IMR-90 (cell line): ENCODE data around the gene UPK3A. TPM values are rescaled to one million over a fixed set of nuclear protein-coding genes. Genes with fewer than 3 reads are reported as not detected.

Source experiments
- ATAC-seq: fragments of 200-7000 bp; cut with Tn5 transposase; 2 replicates; pipeline ENCODE4 v1.9.1; 2020; ENCODE audit warnings: low read depth, mild to moderate bottlenecking, moderate library complexity
- BruUV-seq: library from RNA; stranded (reverse); fragments of 400-500 nt; replicated peaks from 2 replicates; lab custom pipeline; 2021; lab: Mats Ljungman, UMichigan
- CTCF ChIA-PET: fragments of 300-600 bp; formaldehyde crosslinking; extraction: SDS; loops from one replicate; lab custom pipeline; 2021; ENCODE audit warnings: antibody characterized with exemption; lab: Yijun Ruan, JAX
- POLR2A ChIA-PET: fragments of 300-600 bp; sonication (Branson Sonifier 250); formaldehyde crosslinking; loops from one replicate; lab custom pipeline; 2022; ENCODE audit warnings: antibody characterized with exemption; ENCODE audit not compliant: unreplicated experiment; lab: Charles Lee
- DNase-seq: peaks from one replicate; pipeline ENCODE4 v3.0.0; 2013
- H2AFZ ChIP-seq: replicated peaks from 2 replicates; pipeline ENCODE3; 2013; ENCODE audit warnings: low read length, mild to moderate bottlenecking; ENCODE audit not compliant: poor library complexity
- H2AK5ac ChIP-seq: 2 replicates; pipeline ENCODE4 v1.6.1; 2013; ENCODE audit warnings: low read depth, low read length, inconsistent platforms
- H2AK9ac ChIP-seq: replicated peaks from 2 replicates; pipeline ENCODE3; 2013; ENCODE audit warnings: mild to moderate bottlenecking, low read depth, low read length, moderate library complexity; ENCODE audit not compliant: poor library complexity
- H2BK120ac ChIP-seq: 2 replicates; pipeline ENCODE4 v1.6.1; 2013; ENCODE audit warnings: low read depth, low read length, inconsistent platforms
- H2BK15ac ChIP-seq: 3 replicates; pipeline ENCODE4 v1.6.1; 2013; ENCODE audit warnings: low read depth, low read length, inconsistent platforms
- H2BK20ac ChIP-seq: 2 replicates; pipeline ENCODE4 v1.6.1; 2013; ENCODE audit warnings: low read depth, mild to moderate bottlenecking, inconsistent platforms, low read length, moderate library complexity
- H2BK5ac ChIP-seq: 2 replicates; pipeline ENCODE4 v1.6.1; 2013; ENCODE audit warnings: mild to moderate bottlenecking, low read depth, low read length, inconsistent platforms; ENCODE audit not compliant: poor library complexity, severe bottlenecking
- H3K14ac ChIP-seq: replicated peaks from 2 replicates; pipeline ENCODE4 v1.6.1; 2013; ENCODE audit warnings: low read depth, low read length, inconsistent platforms
- H3K18ac ChIP-seq: 2 replicates; pipeline ENCODE4 v1.6.1; 2013; ENCODE audit warnings: low read depth, low read length, control low read depth
- H3K23ac ChIP-seq: 2 replicates; pipeline ENCODE4 v1.6.1; 2013; ENCODE audit warnings: low read depth, low read length, inconsistent platforms
- H3K27ac ChIP-seq: 2 replicates; pipeline ENCODE4 v1.5.1; 2013; ENCODE audit warnings: mild to moderate bottlenecking, control low read depth, low read length; ENCODE audit not compliant: insufficient read depth
- H3K27me3 ChIP-seq: 2 replicates; pipeline ENCODE4 v1.6.1; 2013; ENCODE audit warnings: low read length; ENCODE audit not compliant: control insufficient read depth, insufficient read depth
- H3K36me3 ChIP-seq: 2 replicates; pipeline ENCODE4 v1.6.1; 2013; ENCODE audit warnings: low read length, mixed read lengths; ENCODE audit not compliant: control insufficient read depth, insufficient read depth
- H3K4ac ChIP-seq: 2 replicates; pipeline ENCODE4 v1.6.1; 2013; ENCODE audit warnings: low read depth, low read length, inconsistent platforms
- H3K4me1 ChIP-seq: 2 replicates; pipeline ENCODE4 v1.6.1; 2013; ENCODE audit warnings: low read length, mixed read lengths; ENCODE audit not compliant: control insufficient read depth, insufficient read depth
- H3K4me2 ChIP-seq: 2 replicates; pipeline ENCODE4 v1.6.1; 2013; ENCODE audit warnings: low read depth, mild to moderate bottlenecking, control low read depth, low read length, moderate library complexity
- H3K4me3 ChIP-seq: 2 replicates; pipeline ENCODE4 v1.5.1; 2013; ENCODE audit warnings: low read depth, mild to moderate bottlenecking, control low read depth, low read length, moderate library complexity; ENCODE audit not compliant: insufficient read depth
- H3K56ac ChIP-seq: 2 replicates; pipeline ENCODE4 v1.6.1; 2013; ENCODE audit warnings: low read length, inconsistent platforms; ENCODE audit not compliant: insufficient read depth; ENCODE audit errors: extremely low read depth
- H3K79me1 ChIP-seq, 2 experiments: 2 replicates each; pipeline ENCODE4 v1.6.1; 2013; ENCODE audit warnings: low read length in 2 of 2, inconsistent platforms in 1 of 2, low read depth in 1 of 2
- H3K9ac ChIP-seq: 2 replicates; pipeline ENCODE4 v1.6.1; 2013; ENCODE audit warnings: low read depth, low read length, control low read depth
- H3K9me1 ChIP-seq: 2 replicates; pipeline ENCODE4 v1.6.1; 2013; ENCODE audit warnings: low read length, inconsistent platforms; ENCODE audit not compliant: insufficient read depth
- H3K9me3 ChIP-seq: 2 replicates; pipeline ENCODE4 v1.6.1; 2013; ENCODE audit warnings: low read length; ENCODE audit not compliant: control insufficient read depth, insufficient read depth
- H4K20me1 ChIP-seq: 2 replicates; pipeline ENCODE4 v1.6.1; 2013; ENCODE audit warnings: low read length, inconsistent platforms; ENCODE audit not compliant: insufficient read depth
- H4K5ac ChIP-seq: 2 replicates; pipeline ENCODE4 v1.6.1; 2013; ENCODE audit warnings: mild to moderate bottlenecking, low read depth, low read length, control low read depth
- H4K8ac ChIP-seq, 2 experiments: 2 replicates each; pipeline ENCODE4 v1.6.1; 2013; ENCODE audit warnings: low read depth in 2 of 2, low read length in 2 of 2, control low read depth in 1 of 2, inconsistent platforms in 1 of 2
- H4K91ac ChIP-seq: 2 replicates; pipeline ENCODE4 v1.6.1; 2013; ENCODE audit warnings: low read depth, low read length, inconsistent platforms; ENCODE audit not compliant: insufficient read depth
- BHLHE40 ChIP-seq: fragments of 150-350 bp; IDR thresholded peaks from 2 replicates; pipeline ENCODE4 v1.6.1; 2016; ENCODE audit warnings: mild to moderate bottlenecking, low read depth, low read length
- CEBPB ChIP-seq: IDR thresholded peaks from 2 replicates; pipeline ENCODE4 v1.6.1; 2012; ENCODE audit warnings: low read depth, low read length, improper control_type of control experiment
- CHD1 ChIP-seq: IDR thresholded peaks from 2 replicates; pipeline ENCODE4 v1.6.1; 2012; ENCODE audit warnings: low read depth, low read length, improper control_type of control experiment
- ELK1 ChIP-seq: fragments of 150-350 bp; IDR thresholded peaks from 2 replicates; pipeline ENCODE4 v1.6.1; 2016; ENCODE audit warnings: low read depth, mild to moderate bottlenecking, low read length, moderate library complexity, borderline replicate concordance
- FOS ChIP-seq: fragments of 150-350 bp; IDR thresholded peaks from 2 replicates; pipeline ENCODE4 v1.6.1; 2016; ENCODE audit warnings: low read depth, low read length
- MAFK ChIP-seq: IDR thresholded peaks from 2 replicates; pipeline ENCODE4 v1.6.1; 2012; ENCODE audit warnings: low read depth, low read length, improper control_type of control experiment
- MAZ ChIP-seq: IDR thresholded peaks from 2 replicates; pipeline ENCODE4 v1.6.1; 2012; ENCODE audit warnings: low read depth, mild to moderate bottlenecking, low read length, improper control_type of control experiment, moderate library complexity, borderline replicate concordance
- MXI1 ChIP-seq: IDR thresholded peaks from 2 replicates; pipeline ENCODE4 v1.6.1; 2012; ENCODE audit warnings: low read depth, mild to moderate bottlenecking, low read length, moderate library complexity, borderline replicate concordance
- NFE2L2 ChIP-seq: fragments of 150-350 bp; IDR thresholded peaks from 2 replicates; pipeline ENCODE4 v1.6.1; 2016; ENCODE audit warnings: low read depth, mild to moderate bottlenecking, low read length
- POLR2A ChIP-seq: IDR thresholded peaks from 2 replicates; pipeline ENCODE4 v1.6.1; 2012; ENCODE audit warnings: mild to moderate bottlenecking, low read depth, low read length
- RAD21 ChIP-seq: IDR thresholded peaks from 2 replicates; pipeline ENCODE4 v1.6.1; 2012; ENCODE audit warnings: low read length, improper control_type of control experiment
- RCOR1 ChIP-seq: IDR thresholded peaks from 2 replicates; pipeline ENCODE4 v1.6.1; 2012; ENCODE audit warnings: mild to moderate bottlenecking, low read length, improper control_type of control experiment; ENCODE audit not compliant: insufficient replicate concordance
- RFX5 ChIP-seq: IDR thresholded peaks from 2 replicates; pipeline ENCODE4 v1.8.0; 2012; ENCODE audit warnings: low read depth, mild to moderate bottlenecking, low read length, moderate library complexity
- SMC3 ChIP-seq: fragments of 150-350 bp; IDR thresholded peaks from 2 replicates; pipeline ENCODE4 v1.6.1; 2016; ENCODE audit warnings: low read depth, mild to moderate bottlenecking, antibody characterized with exemption, low read length, moderate library complexity
- USF2 ChIP-seq: fragments of 150-350 bp; IDR thresholded peaks from 2 replicates; pipeline ENCODE4 v1.6.1; 2017; ENCODE audit warnings: mild to moderate bottlenecking, antibody characterized with exemption, low read length, low read depth
- WGBS, 2 experiments: methylation state at CpG; one replicate each; pipeline versions ENCODE4 v1.1.5 to v1.1.7; 2013; ENCODE audit warnings: missing lambda C conversion rate in 2 of 2; ENCODE audit not compliant: insufficient read length in 1 of 2; ENCODE audit errors: extremely low coverage in 2 of 2; 5-methylcytosine and 5-hydroxymethylcytosine counted together
- dilution Hi-C: fragments of 300-500 bp; cut with HindIII; formaldehyde crosslinking; loops from one replicate; pipeline ENCODE4 v1.14.3; 2018; ENCODE audit warnings: low sequenced_read_pairs; ENCODE audit not compliant: unreplicated experiment
- in situ Hi-C: fragments of 300-500 bp; cut with MboI; formaldehyde crosslinking; loops from 3 replicates; pipeline ENCODE4 v1.14.3; 2019; ENCODE audit warnings: low sequenced_read_pairs, inconsistent platforms, mixed read lengths
- intact Hi-C: fragments of 100-400 bp; cut with micrococcal nuclease; formaldehyde crosslinking; loops from 2 replicates; pipeline ENCODE4 v1.10.0; 2022
- polyA plus RNA-seq, 3 experiments: library from polyadenylated mRNA; depleted of rRNA; stranded (reverse); fragments of >200 nt; gene quantifications; 2 replicates each; pipeline ENCODE4 v1.2.3, GENCODE V29; 2012; ENCODE audit warnings: low replicate concordance in 1 of 3
- total RNA-seq: library from RNA; depleted of rRNA; stranded (reverse); fragments of >200 nt; gene quantifications from 2 replicates; pipeline ENCODE4 v1.2.3, GENCODE V29; 2012

UPK3A gene
- total and polyA plus RNA-seq, 2 of the 4 experiments (the other 2 are of a cell fraction) = not detected

GRCh38 chr22:45240810-45241631 lies 43.7 kb upstream of the UPK3A start, which contains the start of gene KIAA0930:
Gene KIAA0930, minus strand, starts transcription at chr22:45240894. Its CDS starts 191 bp downstream, at chr22:45240703.
- H2BK20ac ChIP-seq = peak within 1 kb of the TSS; percentile 35
- H3K27ac ChIP-seq = peak within 1 kb of the TSS; percentile 15; the same call in 1 of the 2 replicates
- no peaks in the 10 kb centered on the region for H3K9me3 ChIP-seq
- peak within 1 kb of the TSS; percentile 92 for H3K4me3 ChIP-seq
- peaks cover 18 to 39% of the 10 kb centered on the region in 2 experiments for H3K79me1 ChIP-seq
- peak within 1 kb of the TSS; percentile 75; the same call in 1 of the 2 replicates for H2AK5ac ChIP-seq
- peak within 1 kb of the TSS; percentile 47 for H3K9ac ChIP-seq
- H2AK9ac ChIP-seq = peak within 1 kb of the TSS; percentile 88
- H3K27me3 ChIP-seq = no peaks in the 10 kb centered on the region
- peak within 1 kb of the TSS; percentile 72 for H3K4ac ChIP-seq
- DNase-seq = peak; percentile 68
- H2BK120ac ChIP-seq = peak within 1 kb of the TSS; percentile 68
- peak within 1 kb of the TSS; percentile 93 for H3K4me2 ChIP-seq
- H3K9me1 ChIP-seq = peaks cover 8% of the 10 kb centered on the region; the same call in 1 of the 2 replicates
- no TSS peak for BruUV-seq
- intact Hi-C loops (loop anchor here (2.0 kb wide), 1 partner anchor 28 kb away; no protein-coding TSS in a partner anchor), in situ Hi-C loops (no loop called here), dilution Hi-C loops (no loop called here)
- H4K20me1 ChIP-seq = peaks cover 39% of the 10 kb centered on the region
- POLR2A ChIA-PET = no interaction called here
- H2AFZ ChIP-seq = peak within 1 kb of the TSS; percentile 92
- peak within 1 kb of the TSS; percentile 14; the same call in 1 of the 2 replicates for H3K23ac ChIP-seq
- CTCF ChIA-PET = interaction anchor here (0.5 kb wide), 1 partner anchor 253 kb away, joined by 3 read pairs; no protein-coding TSS in a partner anchor
- no peak within 1 kb of the TSS for H2BK5ac ChIP-seq
- no peak within 1 kb of the TSS for H3K56ac ChIP-seq
- peak within 1 kb of the TSS in 1 of 2 experiments; percentile 91; a peak in 3 of 4 replicates for H4K8ac ChIP-seq
- H4K91ac ChIP-seq = peak within 1 kb of the TSS; percentile 65
- peak within 1 kb of the TSS; percentile 49; the same call in 1 of the 3 replicates for H2BK15ac ChIP-seq
- peak within 1 kb of the TSS; percentile 21; the same call in 1 of the 2 replicates for H3K18ac ChIP-seq
- peak; percentile 86 for ATAC-seq
- 0 out of 2 replicates have a peak within 1 kb of the TSS, but pooled peaks have one; percentile 28 for H3K14ac ChIP-seq
- H3K36me3 ChIP-seq = peaks cover 4% of the 10 kb centered on the region; the same call in 1 of the 2 replicates
- WGBS, 2 experiments = 0% methylated on average over 7 of the region's 66 CpGs; no CpG with 5 or more reads in 1 of the 2 experiments
- peak within 1 kb of the TSS; percentile 55; the same call in 1 of the 2 replicates for H4K5ac ChIP-seq
- peaks cover 5% of the 10 kb centered on the region; the same call in 1 of the 2 replicates for H3K4me1 ChIP-seq
- no peak for TF ChIP-seq USF2
- TF ChIP-seq BHLHE40 = no peak
- TF ChIP-seq MAZ = no peak
- TF ChIP-seq RAD21 = no peak
- no peak for TF ChIP-seq CHD1
- no peak for TF ChIP-seq CEBPB
- no peak for TF ChIP-seq MXI1
- TF ChIP-seq ELK1 = no peak
- no peak for TF ChIP-seq MAFK
- TF ChIP-seq RCOR1 = no peak
- no peak for TF ChIP-seq SMC3
- no peak for TF ChIP-seq FOS
- TF ChIP-seq NFE2L2 = no peak
- TF ChIP-seq POLR2A = no peak
- TF ChIP-seq RFX5 = no peak
